Measurements from ENCODE around the gene KRTAP5-6.

Gene KRTAP5-6

GRCh38 chr11:1717745-1718144, 20.8 kb downstream of the KRTAP5-6 start:
- no peak overlapping the region for H3K9ac ChIP-seq
- H3K4me3 ChIP-seq (IDR thresholded peaks at IDR 0.05; ENCODE audit: insufficient read depth, low read depth, low read length): no peak overlapping the region
- H3K4me1 ChIP-seq (ENCODE audit: low read depth, poor library complexity, severe bottlenecking): no peaks in the 10 kb centered on the region
- TF ChIP-seq, protein P1, sequence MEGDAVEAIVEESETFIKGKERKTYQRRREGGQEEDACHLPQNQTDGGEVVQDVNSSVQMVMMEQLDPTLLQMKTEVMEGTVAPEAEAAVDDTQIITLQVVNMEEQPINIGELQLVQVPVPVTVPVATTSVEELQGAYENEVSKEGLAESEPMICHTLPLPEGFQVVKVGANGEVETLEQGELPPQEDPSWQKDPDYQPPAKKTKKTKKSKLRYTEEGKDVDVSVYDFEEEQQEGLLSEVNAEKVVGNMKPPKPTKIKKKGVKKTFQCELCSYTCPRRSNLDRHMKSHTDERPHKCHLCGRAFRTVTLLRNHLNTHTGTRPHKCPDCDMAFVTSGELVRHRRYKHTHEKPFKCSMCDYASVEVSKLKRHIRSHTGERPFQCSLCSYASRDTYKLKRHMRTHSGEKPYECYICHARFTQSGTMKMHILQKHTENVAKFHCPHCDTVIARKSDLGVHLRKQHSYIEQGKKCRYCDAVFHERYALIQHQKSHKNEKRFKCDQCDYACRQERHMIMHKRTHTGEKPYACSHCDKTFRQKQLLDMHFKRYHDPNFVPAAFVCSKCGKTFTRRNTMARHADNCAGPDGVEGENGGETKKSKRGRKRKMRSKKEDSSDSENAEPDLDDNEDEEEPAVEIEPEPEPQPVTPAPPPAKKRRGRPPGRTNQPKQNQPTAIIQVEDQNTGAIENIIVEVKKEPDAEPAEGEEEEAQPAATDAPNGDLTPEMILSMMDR (conservative IDR thresholded peaks at IDR 0.05; ENCODE audit: low read depth, low read length): no peak
- H3K27ac ChIP-seq: no peak overlapping the region
- H3K36me3 ChIP-seq (ENCODE audit: insufficient read depth): no peaks in the 10 kb centered on the region
- no peak overlapping the region for H3K4me2 ChIP-seq
- H4K20me1 ChIP-seq (ENCODE audit: insufficient read depth): no peaks in the 10 kb centered on the region
- no peak overlapping the region for H2AFZ ChIP-seq (ENCODE audit: low read depth)
- H3K27me3 ChIP-seq (ENCODE audit: insufficient read depth, low read depth): peaks cover 93% of the 10 kb centered on the region
- H3K79me2 ChIP-seq (ENCODE audit: insufficient read depth, low read depth): no peaks in the 10 kb centered on the region

DNA sequence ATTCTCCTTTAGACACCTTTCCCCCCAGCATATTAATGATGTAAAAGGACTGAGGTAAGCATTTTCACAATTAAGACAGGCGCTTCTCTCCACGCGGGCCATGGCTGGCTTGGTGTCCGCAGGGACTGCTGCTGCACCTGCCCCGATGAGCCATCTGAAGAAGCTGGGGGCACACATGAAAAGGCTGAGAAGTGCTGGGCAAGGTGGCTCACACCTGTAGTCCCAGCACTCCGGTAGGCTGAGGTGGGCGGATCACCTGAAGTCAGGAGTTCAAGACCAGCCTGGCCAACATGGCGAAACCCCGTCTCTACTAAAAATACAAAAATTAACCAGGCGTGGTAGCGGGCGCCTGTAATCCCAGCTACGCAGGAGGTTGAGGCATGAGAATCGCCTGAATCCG, 21.3 kb downstream of the KRTAP5-6 start:
- Histone ChIP-seq H3K4me1 (ENCODE audit: low read depth, poor library complexity, severe bottlenecking) (no peaks in the 10 kb centered on the region), H3K4me2 (no peak overlapping the region), H3K79me2 (ENCODE audit: insufficient read depth, low read depth) (no peaks in the 10 kb centered on the region), H3K9ac (no peak overlapping the region), H3K36me3 (ENCODE audit: insufficient read depth) (no peaks in the 10 kb centered on the region), H2AFZ (ENCODE audit: low read depth) (no peak overlapping the region), H3K4me3 (IDR thresholded peaks at IDR 0.05; ENCODE audit: insufficient read depth, low read depth, low read length) (no peak overlapping the region), H3K27ac (no peak overlapping the region), H4K20me1 (ENCODE audit: insufficient read depth) (no peaks in the 10 kb centered on the region), H3K27me3 (ENCODE audit: insufficient read depth, low read depth) (peaks cover 94% of the 10 kb centered on the region)
- TF ChIP-seq, protein P1 (conservative IDR thresholded peaks at IDR 0.05; ENCODE audit: low read depth, low read length): no peak

DNA sequence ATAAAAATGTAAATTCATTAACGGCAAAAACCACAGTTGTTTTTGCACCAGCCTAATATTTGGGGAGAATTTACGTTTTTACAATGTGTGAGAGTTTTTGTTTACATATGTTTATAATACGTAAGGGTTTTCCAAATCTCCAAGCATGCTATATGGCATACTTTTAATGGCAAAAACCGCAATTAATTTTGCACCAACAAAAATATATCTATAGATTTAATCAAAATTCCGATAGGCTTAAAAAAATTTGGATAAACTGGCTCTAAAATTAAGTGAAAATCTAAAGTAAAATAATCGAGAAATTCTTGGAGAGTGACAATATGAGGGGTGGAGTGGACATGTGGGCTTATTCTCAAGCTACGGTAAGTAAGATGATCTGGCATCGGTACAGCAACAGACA, 22.8 kb downstream of the KRTAP5-6 start:
- H4K20me1 ChIP-seq (ENCODE audit: insufficient read depth): no peaks in the 10 kb centered on the region
- no peak overlapping the region for H3K9ac ChIP-seq
- H3K4me1 ChIP-seq (ENCODE audit: low read depth, poor library complexity, severe bottlenecking): no peaks in the 10 kb centered on the region
- TF ChIP-seq, protein P1 (conservative IDR thresholded peaks at IDR 0.05; ENCODE audit: low read depth, low read length): no peak
- no peak overlapping the region for H2AFZ ChIP-seq (ENCODE audit: low read depth)
- no peaks in the 10 kb centered on the region for H3K79me2 ChIP-seq (ENCODE audit: insufficient read depth, low read depth)
- H3K27me3 ChIP-seq (ENCODE audit: insufficient read depth, low read depth): peaks cover 96% of the 10 kb centered on the region
- H3K36me3 ChIP-seq (ENCODE audit: insufficient read depth): no peaks in the 10 kb centered on the region
- H3K4me2 ChIP-seq: no peak overlapping the region
- H3K27ac ChIP-seq: no peak overlapping the region
- no peak overlapping the region for H3K4me3 ChIP-seq (IDR thresholded peaks at IDR 0.05; ENCODE audit: insufficient read depth, low read depth, low read length)

- no peak overlapping the region for H3K9ac ChIP-seq
- H3K4me2 ChIP-seq: no peak overlapping the region
- no peak overlapping the region for H3K27ac ChIP-seq
- no peak overlapping the region for H2AFZ ChIP-seq (ENCODE audit: low read depth)
- TF ChIP-seq, protein P1 (conservative IDR thresholded peaks at IDR 0.05; ENCODE audit: low read depth, low read length): no peak
- peaks cover 86% of the 10 kb centered on the region for H3K27me3 ChIP-seq (ENCODE audit: insufficient read depth, low read depth)
- H4K20me1 ChIP-seq (ENCODE audit: insufficient read depth): no peaks in the 10 kb centered on the region
- H3K4me3 ChIP-seq (IDR thresholded peaks at IDR 0.05; ENCODE audit: insufficient read depth, low read depth, low read length): no peak overlapping the region
- H3K36me3 ChIP-seq (ENCODE audit: insufficient read depth): no peaks in the 10 kb centered on the region
- H3K79me2 ChIP-seq (ENCODE audit: insufficient read depth, low read depth): no peaks in the 10 kb centered on the region
- H3K4me1 ChIP-seq (ENCODE audit: low read depth, poor library complexity, severe bottlenecking): no peaks in the 10 kb centered on the region
These were observed 30.2 kb downstream of the KRTAP5-6 start for GRCh38 chr11:1727096-1727690.

All from KMS-11 (cell line).